ENCODE measurements around the gene ZNF273.
A peak's percentile ranks its signal among the peaks of the same experiment; 100 is the strongest.
"Not testable (repeated sequence)": the region's sequence is repeated elsewhere in the genome, so short reads cannot be mapped to it uniquely, and the experiment has no call there.

The ZNF273 gene

GRCh38 chr7:64934478-64934877 is 31.4 kb downstream of the ZNF273 start:
- TF ChIP-seq CTCF (conservative IDR thresholded peaks at IDR 0.05; ENCODE audit: low read depth) = no peak
- H3K27ac ChIP-seq = no peak overlapping the region
- DNase-seq (ENCODE audit: low spot score) = no peak
- POLR2A ChIA-PET (ENCODE audit: low non-redundant PET) = no interaction called here
- CTCF ChIA-PET = no interaction called here

GRCh38 chr7:64938540-64938939 is 35.5 kb downstream of the ZNF273 start:
- ChIA-PET CTCF (interaction anchor here (0.6 kb wide), 1 partner anchor 574 kb away, joined by 3 read pairs; no protein-coding TSS in a partner anchor), POLR2A (ENCODE audit: low non-redundant PET) (no interaction called here)
- no peak overlapping the region for H3K27ac ChIP-seq
- TF ChIP-seq CTCF (conservative IDR thresholded peaks at IDR 0.05; ENCODE audit: low read depth) = no peak
- no peak for DNase-seq (ENCODE audit: low spot score)

- 0 out of 2 replicates have a peak overlapping the region, but pooled peaks have one; percentile 18 for H3K27ac ChIP-seq
- POLR2A ChIA-PET (ENCODE audit: low non-redundant PET); DNase-seq (ENCODE audit: low spot score); CTCF ChIA-PET: not testable (repeated sequence)
These were observed 36.9 kb downstream of the ZNF273 start for GRCh38 chr7:64940021-64940420.

GRCh38 chr7:64944667-64945502 is 41.8 kb downstream of the ZNF273 start:
- POLR2A ChIA-PET (ENCODE audit: low non-redundant PET); CTCF ChIA-PET; DNase-seq (ENCODE audit: low spot score): not testable (repeated sequence)
- H3K27ac ChIP-seq = peak overlapping the region; percentile 40

GRCh38 chr7:64945503-64946175 is 42.6 kb downstream of the ZNF273 start:
- peak overlapping the region; percentile 40 for H3K27ac ChIP-seq
- ChIA-PET CTCF (no interaction called here), POLR2A (ENCODE audit: low non-redundant PET) (no interaction called here)

GRCh38 chr7:64946772-64947171 is 43.7 kb downstream of the ZNF273 start:
- ChIA-PET POLR2A (ENCODE audit: low non-redundant PET) (no interaction called here), CTCF (interaction anchor here (0.5 kb wide), 1 partner anchor 933 kb away, joined by 3 read pairs; no protein-coding TSS in a partner anchor)
- TF ChIP-seq CTCF (conservative IDR thresholded peaks at IDR 0.05; ENCODE audit: low read depth) = no peak
- no peak overlapping the region for H3K27ac ChIP-seq
- no peak for DNase-seq (ENCODE audit: low spot score)

More at GRCh38 chr7:64945503-64946175, 42.6 kb downstream of the ZNF273 start:
- no peak for DNase-seq (ENCODE audit: low spot score)
- no peak for TF ChIP-seq CTCF (conservative IDR thresholded peaks at IDR 0.05; ENCODE audit: low read depth)

GRCh38 chr7:64947252-64948000 is 44.4 kb downstream of the ZNF273 start:
- ChIA-PET CTCF (interaction anchor here (0.5 kb wide), 1 partner anchor 934 kb away, joined by 3 read pairs; no protein-coding TSS in a partner anchor), POLR2A (ENCODE audit: low non-redundant PET) (no interaction called here)
- no peak for DNase-seq (ENCODE audit: low spot score)
- H3K27ac ChIP-seq = no peak overlapping the region
- TF ChIP-seq CTCF (conservative IDR thresholded peaks at IDR 0.05; ENCODE audit: low read depth) = no peak

- H3K27ac ChIP-seq; DNase-seq (ENCODE audit: low spot score); POLR2A ChIA-PET (ENCODE audit: low non-redundant PET); CTCF ChIA-PET: not testable (repeated sequence)
These were observed 45.7 kb downstream of the ZNF273 start for GRCh38 chr7:64948774-64949173.

GRCh38 chr7:64950673-64951072 is 47.6 kb downstream of the ZNF273 start:
- DNase-seq (ENCODE audit: low spot score); H3K27ac ChIP-seq: not testable (repeated sequence)
- ChIA-PET POLR2A (ENCODE audit: low non-redundant PET) (interaction anchor here (0.5 kb wide), 1 partner anchor 271 kb away, joined by 3 read pairs; no protein-coding TSS in a partner anchor), CTCF (interaction anchor here (0.9 kb wide), 1 partner anchor 357 kb away, joined by 3 read pairs; no protein-coding TSS in a partner anchor)

Data from RWPE1 (cell line).